ENCODE results near the gene ZCWPW2. TPM values are rescaled to one million over a fixed set of nuclear protein-coding genes. Genes with fewer than 3 reads are reported as not detected.

The ZCWPW2 gene
- total and polyA plus RNA-seq, 2 donors from 2014 or later: 0.54 to 2.0 TPM

- H3K9me3 ChIP-seq (ENCODE audit: control insufficient read depth in 2 of 3, insufficient read depth in 1 of 3, low read length in 3 of 3): no peaks in the 10 kb centered on the region
Observed at GRCh38 chr3:28556195-28556594, 207.7 kb downstream of the ZCWPW2 start.

GRCh38 chr3:28564211-28564610, 215.7 kb downstream of the ZCWPW2 start:
- intact Hi-C loops (cut with DNase I): no loop called here
- Histone ChIP-seq H3K4me3 (ENCODE audit: low read length in 3 of 3) (no peak overlapping the region), H3K9me3 (ENCODE audit: control insufficient read depth in 2 of 3, insufficient read depth in 1 of 3, low read length in 3 of 3) (no peaks in the 10 kb centered on the region), H3K36me3 (ENCODE audit: control insufficient read depth in 2 of 3, insufficient read depth in 3 of 3, low read length in 3 of 3) (no peaks in the 10 kb centered on the region), H3K9ac (ENCODE audit: low read length in 3 of 3) (no peak overlapping the region), H3K4me1 (ENCODE audit: control insufficient read depth in 2 of 3, insufficient read depth in 2 of 3, low read depth in 1 of 3, low read length in 3 of 3) (no peaks in the 10 kb centered on the region), H3K27ac (ENCODE audit: low read depth in 2 of 2, low read length in 2 of 2) (no peak overlapping the region), H3K27me3 (ENCODE audit: control insufficient read depth, insufficient read depth, low read length) (no peaks in the 10 kb centered on the region)
- DNase-seq (no peak), FAIRE-seq (no peak)
- TF ChIP-seq CTCF (IDR thresholded peaks at IDR 0.05; ENCODE audit: borderline replicate concordance, extremely low read depth, insufficient read depth): no peak

More at GRCh38 chr3:28556195-28556594, 207.7 kb downstream of the ZCWPW2 start:
- TF ChIP-seq CTCF (IDR thresholded peaks at IDR 0.05; ENCODE audit: borderline replicate concordance, extremely low read depth, insufficient read depth): no peak
- Histone ChIP-seq H3K4me3 (ENCODE audit: low read length in 3 of 3) (no peak overlapping the region), H3K4me1 (ENCODE audit: control insufficient read depth in 2 of 3, insufficient read depth in 2 of 3, low read depth in 1 of 3, low read length in 3 of 3) (no peaks in the 10 kb centered on the region), H3K27me3 (ENCODE audit: control insufficient read depth, insufficient read depth, low read length) (no peaks in the 10 kb centered on the region), H3K27ac (ENCODE audit: low read depth in 2 of 2, low read length in 2 of 2) (no peak overlapping the region), H3K9ac (ENCODE audit: low read length in 3 of 3) (no peak overlapping the region), H3K36me3 (ENCODE audit: control insufficient read depth in 2 of 3, insufficient read depth in 3 of 3, low read length in 3 of 3) (no peaks in the 10 kb centered on the region)
- no peak for DNase-seq
- FAIRE-seq: no peak
- intact Hi-C loops (cut with DNase I): no loop called here

GRCh38 chr3:28569357-28569756, 220.8 kb downstream of the ZCWPW2 start:
- Histone ChIP-seq H3K27me3 (ENCODE audit: control insufficient read depth, insufficient read depth, low read length) (no peaks in the 10 kb centered on the region), H3K27ac (ENCODE audit: low read depth in 2 of 2, low read length in 2 of 2) (no peak overlapping the region), H3K9ac (ENCODE audit: low read length in 3 of 3) (no peak overlapping the region), H3K4me1 (ENCODE audit: control insufficient read depth in 2 of 3, insufficient read depth in 2 of 3, low read depth in 1 of 3, low read length in 3 of 3) (no peaks in the 10 kb centered on the region), H3K9me3 (ENCODE audit: control insufficient read depth in 2 of 3, insufficient read depth in 1 of 3, low read length in 3 of 3) (no peaks in the 10 kb centered on the region), H3K36me3 (ENCODE audit: control insufficient read depth in 2 of 3, insufficient read depth in 3 of 3, low read length in 3 of 3) (no peaks in the 10 kb centered on the region), H3K4me3 (ENCODE audit: low read length in 3 of 3) (no peak overlapping the region)
- intact Hi-C loops (cut with DNase I): no loop called here
- TF ChIP-seq CTCF (IDR thresholded peaks at IDR 0.05; ENCODE audit: borderline replicate concordance, extremely low read depth, insufficient read depth): no peak
- FAIRE-seq (no peak), DNase-seq (no peak)

- Histone ChIP-seq H3K27ac (ENCODE audit: low read depth in 2 of 2, low read length in 2 of 2) (no peak overlapping the region), H3K36me3 (ENCODE audit: control insufficient read depth in 2 of 3, insufficient read depth in 3 of 3, low read length in 3 of 3) (no peaks in the 10 kb centered on the region), H3K9ac (ENCODE audit: low read length in 3 of 3) (no peak overlapping the region), H3K9me3 (ENCODE audit: control insufficient read depth in 2 of 3, insufficient read depth in 1 of 3, low read length in 3 of 3) (no peaks in the 10 kb centered on the region), H3K27me3 (ENCODE audit: control insufficient read depth, insufficient read depth, low read length) (peaks cover 6% of the 10 kb centered on the region), H3K4me3 (ENCODE audit: low read length in 3 of 3) (no peak overlapping the region), H3K4me1 (ENCODE audit: control insufficient read depth in 2 of 3, insufficient read depth in 2 of 3, low read depth in 1 of 3, low read length in 3 of 3) (peaks cover 0 to 5% (median 0%) of the 10 kb centered on the region in 3 donors)
- DNase-seq (no peak), FAIRE-seq (no peak)
- TF ChIP-seq CTCF (IDR thresholded peaks at IDR 0.05; ENCODE audit: borderline replicate concordance, extremely low read depth, insufficient read depth): no peak
- intact Hi-C loops (cut with DNase I): no loop called here
Observed at GRCh38 chr3:28574036-28574435, 225.5 kb downstream of the ZCWPW2 start.
